Esophagus muscularis mucosa (tissue), 4 donors: ENCODE measurements around the gene FBXL7. TPM values are rescaled to one million over a fixed set of nuclear protein-coding genes. Genes with fewer than 3 reads are reported as not detected.

ENCODE experiments used
- DNase-seq: peaks from one replicate; pipeline ENCODE4 v3.0.0-alpha.2; 2017; ENCODE audit errors: extremely low spot score
- H3K27ac ChIP-seq, 4 donors: fragments of 200-600 bp; sonication (generic); replicated peaks in 1 of 4; 1 replicate in 3 of 4; 2 replicates in 1 of 4; pipeline ENCODE4 v1.5.1; 2016 to 2019; ENCODE audit warnings: mild to moderate bottlenecking in 1 of 4
- H3K27me3 ChIP-seq, 4 donors: fragments of 200-600 bp; sonication (generic); one replicate each; pipeline versions ENCODE4 v1.5.1 to v1.6.0; 2016 to 2019
- H3K36me3 ChIP-seq, 4 donors: fragments of 200-600 bp; sonication (generic); one replicate each; pipeline ENCODE4 v1.5.1; 2016 to 2019
- H3K4me1 ChIP-seq, 4 donors: fragments of 200-600 bp; sonication (generic); one replicate each; pipeline ENCODE4 v1.5.1; 2016 to 2019
- H3K4me3 ChIP-seq, 4 donors: fragments of 200-600 bp; sonication (generic); 1 replicate in 2 of 4; 2 replicates in 2 of 4; pipeline ENCODE4 v1.5.1; 2016 to 2019; ENCODE audit warnings: mild to moderate bottlenecking in 4 of 4, moderate library complexity in 1 of 4
- H3K9me3 ChIP-seq, 4 donors: fragments of 200-600 bp; sonication (generic); 1 replicate in 3 of 4; 2 replicates in 1 of 4; pipeline ENCODE4 v1.5.1; 2016 to 2019
- CTCF ChIP-seq, 3 experiments: fragments of 200-600 bp in 2 of 3; fragments of 450-650 bp in 1 of 3; sonication (generic) in 2 of 3; IDR thresholded peaks; one replicate each; pipeline ENCODE4 v1.5.1; 2017 to 2019; ENCODE audit warnings: antibody characterized with exemption in 3 of 3, mild to moderate bottlenecking in 2 of 3, moderate library complexity in 1 of 3
- EP300 ChIP-seq: sonication (generic); formaldehyde crosslinking; IDR thresholded peaks from one replicate; pipeline ENCODE4 v1.6.1; 2017; ENCODE audit warnings: antibody characterized with exemption
- POLR2A ChIP-seq: fragments of 450-650 bp; IDR thresholded peaks from one replicate; pipeline ENCODE4 v1.6.1; 2017; ENCODE audit warnings: antibody characterized with exemption, moderate library complexity, mild to moderate bottlenecking, low read depth
- POLR2AphosphoS5 ChIP-seq, 2 donors: sonication (generic); formaldehyde crosslinking; IDR thresholded peaks; one replicate each; pipeline ENCODE4 v1.6.1; 2017; ENCODE audit warnings: antibody characterized with exemption in 2 of 2
- WGBS: methylation state at CpG from one replicate; pipeline ENCODE4 v1.1.5; 2018; 5-methylcytosine and 5-hydroxymethylcytosine counted together
- intact Hi-C: fragments of 100-400 bp; cut with DNase I; formaldehyde crosslinking; loops from one replicate; pipeline ENCODE4 v1.15.1; 2023
- total RNA-seq, 4 donors: library from RNA; depleted of rRNA; stranded (reverse); fragments of >200 nt; gene quantifications; one replicate each; pipeline versions ENCODE4 v1.1.0 to v1.2.1, GENCODE V29; 2016

Gene FBXL7
- total RNA-seq, 4 donors from 2014 or later = 25.7 to 37.7 (median 27.6) TPM

- H3K36me3 ChIP-seq = no peaks in the 10 kb centered on the region
- no peak overlapping the region for H3K4me3 ChIP-seq
- no peaks in the 10 kb centered on the region for H3K27me3 ChIP-seq
- DNase-seq = no peak
- 42% methylated on average over 2 of the region's 2 CpGs for WGBS
- H3K9me3 ChIP-seq = no peaks in the 10 kb centered on the region
- no peak for TF ChIP-seq POLR2AphosphoS5 (IDR thresholded peaks at IDR 0.05)
- TF ChIP-seq POLR2A = no peak
- no peak for TF ChIP-seq EP300
- H3K27ac ChIP-seq = peak overlapping the region in 1 of 4 donors; percentile 9
- intact Hi-C loops = no loop called here
- H3K4me1 ChIP-seq = peaks cover 23 to 35% (median 28%) of the 10 kb centered on the region in 4 donors
These were observed 194.8 kb downstream of the FBXL7 start for GRCh38 chr5:15694696-15695214.

GRCh38 chr5:15695215-15695731 lies 195.3 kb downstream of the FBXL7 start:
- Histone ChIP-seq H3K27me3 (no peaks in the 10 kb centered on the region), H3K4me1 (peaks cover 27 to 35% (median 28%) of the 10 kb centered on the region in 4 donors), H3K9me3 (no peaks in the 10 kb centered on the region), H3K27ac (peak overlapping the region in 1 of 4 donors; percentile 9), H3K36me3 (no peaks in the 10 kb centered on the region), H3K4me3 (no peak overlapping the region)
- intact Hi-C loops = no loop called here
- TF ChIP-seq EP300 (no peak), POLR2AphosphoS5 (IDR thresholded peaks at IDR 0.05) (no peak), POLR2A (no peak), CTCF (IDR thresholded peaks at IDR 0.05) (no peak)
- 43% methylated on average over 4 of the region's 4 CpGs for WGBS
- no peak for DNase-seq

DNA sequence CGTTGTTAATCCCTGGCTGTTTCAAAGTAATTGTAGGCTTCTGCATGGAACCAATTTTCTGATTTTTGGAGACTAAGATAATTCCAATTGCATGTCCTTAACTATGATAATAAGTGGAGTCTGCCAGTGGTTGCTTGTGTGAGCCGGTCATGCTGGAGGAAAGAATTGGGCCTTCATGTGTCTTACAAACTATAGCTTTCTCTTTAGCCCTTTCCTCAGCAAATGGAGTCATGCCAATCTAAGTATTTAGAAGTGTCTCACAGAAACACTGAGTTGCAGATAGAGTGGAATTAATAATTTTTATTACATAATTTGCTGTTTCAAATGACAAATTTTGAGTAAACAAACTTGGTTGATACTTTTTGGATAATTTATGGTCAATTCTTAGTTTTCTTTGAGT lies 200.4 kb downstream of the FBXL7 start:
- WGBS = 80% methylated on average over 2 of the region's 2 CpGs

DNA sequence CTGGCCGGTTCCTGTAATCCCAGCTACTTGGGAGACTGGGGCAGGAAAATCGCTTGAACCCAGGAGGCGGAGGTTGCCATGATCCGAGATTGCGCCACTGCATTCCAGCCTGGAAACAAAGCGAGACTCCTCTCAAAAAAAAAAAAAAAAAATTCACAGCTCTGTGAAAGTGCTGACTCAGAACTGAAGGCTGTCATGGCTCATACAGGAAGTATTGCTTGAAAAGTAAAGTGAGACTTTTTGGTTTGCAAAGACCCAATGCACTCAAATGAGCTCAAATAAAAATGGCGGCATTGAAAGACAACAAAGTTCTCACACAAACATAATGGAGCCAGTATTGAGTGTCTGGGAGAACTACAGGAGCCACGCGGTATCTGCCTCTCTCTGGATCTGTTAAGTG lies 202.1 kb downstream of the FBXL7 start:
- Histone ChIP-seq H3K4me3 (no peak overlapping the region), H3K27ac (no peak overlapping the region), H3K36me3 (no peaks in the 10 kb centered on the region), H3K27me3 (no peaks in the 10 kb centered on the region), H3K9me3 (no peaks in the 10 kb centered on the region), H3K4me1 (peaks cover 4 to 21% (median 8%) of the 10 kb centered on the region in 4 donors)
- intact Hi-C loops = no loop called here
- TF ChIP-seq POLR2A (no peak), POLR2AphosphoS5 (IDR thresholded peaks at IDR 0.05) (no peak), EP300 (no peak), CTCF (IDR thresholded peaks at IDR 0.05) (no peak)
- WGBS = 94% methylated on average over 9 of the region's 9 CpGs
- no peak for DNase-seq

More for the DNA sequence above, 200.4 kb downstream of the FBXL7 start:
- intact Hi-C loops = no loop called here
- Histone ChIP-seq H3K27me3 (no peaks in the 10 kb centered on the region), H3K36me3 (no peaks in the 10 kb centered on the region), H3K4me1 (peaks cover under 1 to 16% (median 9%) of the 10 kb centered on the region in 4 donors), H3K4me3 (no peak overlapping the region), H3K27ac (no peak overlapping the region), H3K9me3 (no peaks in the 10 kb centered on the region)
- TF ChIP-seq POLR2A (no peak), EP300 (no peak)
- no peak for DNase-seq

DNA sequence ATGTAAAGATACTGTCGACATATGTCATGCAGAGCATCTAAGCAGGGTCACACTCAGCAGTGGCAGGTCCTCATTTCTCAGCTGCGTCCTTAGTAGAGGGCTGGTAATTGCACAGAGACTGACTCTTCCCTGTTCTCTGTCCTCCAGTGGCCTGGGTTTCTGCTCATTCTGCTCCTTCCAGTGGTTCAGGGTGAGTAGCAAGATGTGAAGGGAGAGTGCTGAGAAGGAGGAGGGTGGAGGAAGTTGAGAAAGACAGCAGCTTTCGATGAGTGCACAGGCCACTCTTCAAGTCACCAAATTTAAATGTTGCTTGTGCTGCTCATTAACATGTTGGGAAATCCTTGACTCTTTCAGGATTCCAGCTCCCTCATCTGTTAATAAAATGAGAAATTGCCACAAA lies 203.9 kb downstream of the FBXL7 start:
- no peak for TF ChIP-seq POLR2AphosphoS5 (IDR thresholded peaks at IDR 0.05)
- TF ChIP-seq EP300 = no peak
- no peak for TF ChIP-seq POLR2A
- TF ChIP-seq CTCF (IDR thresholded peaks at IDR 0.05) = no peak
- intact Hi-C loops = no loop called here
- Histone ChIP-seq H3K36me3 (no peaks in the 10 kb centered on the region), H3K27ac (no peak overlapping the region), H3K9me3 (no peaks in the 10 kb centered on the region), H3K4me3 (no peak overlapping the region), H3K4me1 (peaks cover 4 to 32% (median 20%) of the 10 kb centered on the region in 4 donors), H3K27me3 (no peaks in the 10 kb centered on the region)
- 84% methylated on average over 3 of the region's 3 CpGs for WGBS
- no peak for DNase-seq
